ENCODE measurements around the gene PSMA6. TPM values are rescaled to one million over a fixed set of nuclear protein-coding genes. Genes with fewer than 3 reads are reported as not detected.

The PSMA6 gene
- total and polyA plus RNA-seq, 2 of the 13 experiments (the other 11 are each of a cell fraction or from before 2014, with no cell fraction given), result 525 to 1,109 TPM

- TF ChIP-seq, protein P1, sequence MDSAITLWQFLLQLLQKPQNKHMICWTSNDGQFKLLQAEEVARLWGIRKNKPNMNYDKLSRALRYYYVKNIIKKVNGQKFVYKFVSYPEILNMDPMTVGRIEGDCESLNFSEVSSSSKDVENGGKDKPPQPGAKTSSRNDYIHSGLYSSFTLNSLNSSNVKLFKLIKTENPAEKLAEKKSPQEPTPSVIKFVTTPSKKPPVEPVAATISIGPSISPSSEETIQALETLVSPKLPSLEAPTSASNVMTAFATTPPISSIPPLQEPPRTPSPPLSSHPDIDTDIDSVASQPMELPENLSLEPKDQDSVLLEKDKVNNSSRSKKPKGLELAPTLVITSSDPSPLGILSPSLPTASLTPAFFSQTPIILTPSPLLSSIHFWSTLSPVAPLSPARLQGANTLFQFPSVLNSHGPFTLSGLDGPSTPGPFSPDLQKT (CRISPR knock-in tag; IDR thresholded peaks at IDR 0.05; ENCODE audit: borderline replicate concordance), result no peak
- TF ChIP-seq, protein P2, sequence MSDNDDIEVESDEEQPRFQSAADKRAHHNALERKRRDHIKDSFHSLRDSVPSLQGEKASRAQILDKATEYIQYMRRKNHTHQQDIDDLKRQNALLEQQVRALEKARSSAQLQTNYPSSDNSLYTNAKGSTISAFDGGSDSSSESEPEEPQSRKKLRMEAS (IDR thresholded peaks at IDR 0.05), result peak; percentile 91
- TF ChIP-seq SP2 (CRISPR knock-in tag; IDR thresholded peaks at IDR 0.05), result peak; percentile 66
- peak; percentile 99 for TF ChIP-seq GTF3A (CRISPR knock-in tag; conservative IDR thresholded peaks at IDR 0.05)
- TF ChIP-seq KLF12 (CRISPR knock-in tag; IDR thresholded peaks at IDR 0.05; ENCODE audit: borderline replicate concordance), result peak; percentile 85; the same call in 1 of the 2 replicates
- TF ChIP-seq, protein P3, sequence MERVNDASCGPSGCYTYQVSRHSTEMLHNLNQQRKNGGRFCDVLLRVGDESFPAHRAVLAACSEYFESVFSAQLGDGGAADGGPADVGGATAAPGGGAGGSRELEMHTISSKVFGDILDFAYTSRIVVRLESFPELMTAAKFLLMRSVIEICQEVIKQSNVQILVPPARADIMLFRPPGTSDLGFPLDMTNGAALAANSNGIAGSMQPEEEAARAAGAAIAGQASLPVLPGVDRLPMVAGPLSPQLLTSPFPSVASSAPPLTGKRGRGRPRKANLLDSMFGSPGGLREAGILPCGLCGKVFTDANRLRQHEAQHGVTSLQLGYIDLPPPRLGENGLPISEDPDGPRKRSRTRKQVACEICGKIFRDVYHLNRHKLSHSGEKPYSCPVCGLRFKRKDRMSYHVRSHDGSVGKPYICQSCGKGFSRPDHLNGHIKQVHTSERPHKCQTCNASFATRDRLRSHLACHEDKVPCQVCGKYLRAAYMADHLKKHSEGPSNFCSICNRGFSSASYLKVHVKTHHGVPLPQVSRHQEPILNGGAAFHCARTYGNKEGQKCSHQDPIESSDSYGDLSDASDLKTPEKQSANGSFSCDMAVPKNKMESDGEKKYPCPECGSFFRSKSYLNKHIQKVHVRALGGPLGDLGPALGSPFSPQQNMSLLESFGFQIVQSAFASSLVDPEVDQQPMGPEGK (CRISPR knock-in tag; IDR thresholded peaks at IDR 0.05), result peak; percentile 83
- TF ChIP-seq ZNF605 (CRISPR knock-in tag; IDR thresholded peaks at IDR 0.05), result peak; percentile 100
- TF ChIP-seq ARID2 (CRISPR knock-in tag; IDR thresholded peaks at IDR 0.05; ENCODE audit: borderline replicate concordance), result peak; percentile 81
Observed at GRCh38 chr14:35292051-35292769, at the start of gene PSMA6 (continued).
